Right atrium auricular region (tissue), 2 donors: ENCODE data around the gene EHD3. TPM values are rescaled to one million over a fixed set of nuclear protein-coding genes. Genes with fewer than 3 reads are reported as not detected.

Experiments used
- DNase-seq: peaks from one replicate; pipeline ENCODE4 v3.0.0-alpha.2; 2019; ENCODE audit warnings: low spot score
- H3K27ac ChIP-seq, 2 donors: fragments of 200-600 bp; sonication (generic); 1 replicate in 1 of 2; 2 replicates in 1 of 2; pipeline ENCODE4 v1.5.1; 2016 to 2019
- H3K27me3 ChIP-seq, 2 donors: fragments of 200-600 bp; sonication (generic); one replicate each; pipeline versions ENCODE4 v1.5.1 to v1.6.0; 2017 to 2019
- H3K36me3 ChIP-seq: fragments of 200-600 bp; sonication (generic); one replicate; pipeline ENCODE4 v1.5.1; 2016
- H3K4me1 ChIP-seq, 2 donors: fragments of 200-600 bp; sonication (generic); one replicate each; pipeline versions ENCODE4 v1.5.1 to v1.6.0; 2017 to 2019
- H3K4me3 ChIP-seq, 2 donors: fragments of 200-600 bp; sonication (generic); 1 replicate in 1 of 2; 2 replicates in 1 of 2; pipeline ENCODE4 v1.5.1; 2017 to 2019; ENCODE audit warnings: mild to moderate bottlenecking in 1 of 2, moderate library complexity in 1 of 2
- H3K9me3 ChIP-seq, 2 donors: fragments of 200-600 bp; sonication (generic); one replicate each; pipeline ENCODE4 v1.5.1; 2019
- CTCF ChIP-seq, 2 donors: fragments of 200-600 bp; sonication (generic); IDR thresholded peaks; one replicate each; pipeline ENCODE4 v1.5.1; 2019; ENCODE audit warnings: antibody characterized with exemption in 2 of 2
- total RNA-seq, 2 donors: library from RNA; depleted of rRNA; stranded (reverse); fragments of >200 nt; gene quantifications; one replicate each; pipeline ENCODE4 v1.1.0, GENCODE V29; 2016

Gene EHD3
- total RNA-seq, result 10 to 100 TPM; 10.6 to 12.5 TPM

GRCh38 chr2:31233741-31234682, at the start of gene EHD3:
Gene EHD3, plus strand, starts transcription at chr2:31234152. Its CDS starts 470 bp downstream, at chr2:31234622.
- Histone ChIP-seq H3K9me3 (no peaks in the 10 kb centered on the region), H3K27me3 (no peaks in the 10 kb centered on the region), H3K36me3 (no peaks in the 10 kb centered on the region), H3K27ac (peak within 1 kb of the TSS; percentile 61 to 75), H3K4me3 (peak within 1 kb of the TSS; percentile 55 to 68), H3K4me1 (peaks cover 0 to 41% of the 10 kb centered on the region in 2 donors)
- peak; percentile 57 to 74 for TF ChIP-seq CTCF (IDR thresholded peaks at IDR 0.05)
- peak; percentile 85 for DNase-seq

GRCh38 chr2:31187166-31187565, 46.8 kb upstream of the EHD3 start:
- no peak for DNase-seq
- Histone ChIP-seq H3K4me1 (no peaks in the 10 kb centered on the region), H3K4me3 (no peak overlapping the region), H3K27ac (no peak overlapping the region), H3K9me3 (no peaks in the 10 kb centered on the region), H3K36me3 (no peaks in the 10 kb centered on the region), H3K27me3 (no peaks in the 10 kb centered on the region)
- no peak for TF ChIP-seq CTCF (IDR thresholded peaks at IDR 0.05)

- no peaks in the 10 kb centered on the region for H3K9me3 ChIP-seq
- no peaks in the 10 kb centered on the region for H3K4me1 ChIP-seq
- no peak overlapping the region for H3K4me3 ChIP-seq
- no peaks in the 10 kb centered on the region for H3K27me3 ChIP-seq
- H3K27ac ChIP-seq, result no peak overlapping the region
- no peak for DNase-seq
- H3K36me3 ChIP-seq, result no peaks in the 10 kb centered on the region
- TF ChIP-seq CTCF (IDR thresholded peaks at IDR 0.05), result no peak
Observed at GRCh38 chr2:31188131-31188530, 45.8 kb upstream of the EHD3 start.

GRCh38 chr2:31189141-31189540, 44.8 kb upstream of the EHD3 start:
- no peak for DNase-seq
- TF ChIP-seq CTCF (IDR thresholded peaks at IDR 0.05), result no peak
- Histone ChIP-seq H3K9me3 (no peaks in the 10 kb centered on the region), H3K36me3 (no peaks in the 10 kb centered on the region), H3K4me3 (no peak overlapping the region), H3K27me3 (no peaks in the 10 kb centered on the region), H3K4me1 (no peaks in the 10 kb centered on the region), H3K27ac (no peak overlapping the region)

GRCh38 chr2:31190188-31190587, 43.8 kb upstream of the EHD3 start:
- Histone ChIP-seq H3K9me3 (no peaks in the 10 kb centered on the region), H3K36me3 (no peaks in the 10 kb centered on the region), H3K4me3 (no peak overlapping the region), H3K27me3 (no peaks in the 10 kb centered on the region), H3K4me1 (no peaks in the 10 kb centered on the region), H3K27ac (no peak overlapping the region)
- TF ChIP-seq CTCF (IDR thresholded peaks at IDR 0.05), result no peak
- no peak for DNase-seq
